Activated naive CD8-positive, alpha-beta T cell treated with anti-CD3 and anti-CD28 coated beads, Interleukin-2, amount 50 U/mL, for 16 hours (primary cell): ENCODE measurements around the gene SPAG16.
"Not testable (repeated sequence)": the region's sequence is repeated elsewhere in the genome, so short reads cannot be mapped to it uniquely, and the experiment has no call there.

Experiments
- DNase-seq: peaks from one replicate; pipeline ENCODE4 v3.0.0-alpha.2; 2020; ENCODE audit warnings: low read depth, low spot score

SPAG16 gene

DNA sequence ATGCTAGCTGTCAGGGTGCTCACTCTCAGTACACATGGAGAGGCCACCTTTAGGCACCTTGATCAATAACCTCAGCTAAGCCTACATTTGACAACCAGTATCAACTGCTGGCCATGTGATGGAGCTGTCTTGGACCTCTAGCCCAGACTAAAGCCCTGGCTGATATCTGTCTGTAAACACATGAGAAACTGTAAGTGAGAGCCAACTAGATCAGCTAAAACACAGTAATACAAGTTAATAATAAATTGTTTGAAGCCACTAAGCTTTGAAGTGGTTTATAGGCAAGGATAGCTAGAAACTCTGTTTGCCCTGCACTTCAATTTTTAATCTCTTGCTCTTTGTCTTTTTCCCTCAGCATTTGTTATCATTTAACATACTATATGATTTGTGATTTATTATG, 407.1 kb downstream of the SPAG16 start:
- no peak for DNase-seq

DNA sequence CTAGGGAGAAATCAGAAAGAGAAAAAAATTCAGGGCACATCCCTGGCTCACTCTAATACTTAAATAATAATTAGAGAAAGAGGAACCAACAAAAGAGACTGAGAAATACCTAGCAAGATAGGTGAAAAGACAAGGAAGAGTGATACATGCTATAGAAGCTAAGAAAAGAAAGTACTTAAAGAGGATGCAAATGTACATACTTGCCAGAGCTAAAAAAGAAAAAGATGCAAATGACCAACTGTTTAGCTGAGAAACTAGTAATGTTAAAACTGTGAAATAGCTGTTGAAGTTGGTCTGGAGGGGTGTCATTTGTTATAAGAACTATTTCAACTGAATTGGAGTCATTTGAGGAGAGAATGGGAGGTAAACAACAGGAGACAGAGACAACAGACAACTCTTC, 412.2 kb downstream of the SPAG16 start:
- DNase-seq: no peak

DNA sequence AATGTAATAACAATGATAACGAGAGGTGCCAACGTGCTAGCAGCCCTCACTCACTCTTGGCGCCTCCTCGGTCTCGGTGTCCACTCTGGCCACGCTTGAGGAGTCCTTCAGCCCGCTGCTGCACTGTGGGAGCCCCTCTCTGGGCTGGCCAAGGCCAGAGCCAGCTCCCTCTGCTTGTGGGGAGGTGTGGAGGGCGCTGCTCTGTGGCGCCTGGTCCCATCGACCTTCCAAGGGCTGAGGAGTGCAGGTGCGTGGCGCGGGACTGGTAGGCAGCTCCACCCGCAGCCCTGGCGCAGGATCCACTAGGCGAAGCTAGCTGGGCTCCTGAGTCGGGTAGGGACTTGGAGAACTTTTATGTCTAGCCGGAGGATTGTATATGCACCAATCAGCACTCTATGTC, 417.1 kb downstream of the SPAG16 start:
- not testable (repeated sequence) for DNase-seq

DNA sequence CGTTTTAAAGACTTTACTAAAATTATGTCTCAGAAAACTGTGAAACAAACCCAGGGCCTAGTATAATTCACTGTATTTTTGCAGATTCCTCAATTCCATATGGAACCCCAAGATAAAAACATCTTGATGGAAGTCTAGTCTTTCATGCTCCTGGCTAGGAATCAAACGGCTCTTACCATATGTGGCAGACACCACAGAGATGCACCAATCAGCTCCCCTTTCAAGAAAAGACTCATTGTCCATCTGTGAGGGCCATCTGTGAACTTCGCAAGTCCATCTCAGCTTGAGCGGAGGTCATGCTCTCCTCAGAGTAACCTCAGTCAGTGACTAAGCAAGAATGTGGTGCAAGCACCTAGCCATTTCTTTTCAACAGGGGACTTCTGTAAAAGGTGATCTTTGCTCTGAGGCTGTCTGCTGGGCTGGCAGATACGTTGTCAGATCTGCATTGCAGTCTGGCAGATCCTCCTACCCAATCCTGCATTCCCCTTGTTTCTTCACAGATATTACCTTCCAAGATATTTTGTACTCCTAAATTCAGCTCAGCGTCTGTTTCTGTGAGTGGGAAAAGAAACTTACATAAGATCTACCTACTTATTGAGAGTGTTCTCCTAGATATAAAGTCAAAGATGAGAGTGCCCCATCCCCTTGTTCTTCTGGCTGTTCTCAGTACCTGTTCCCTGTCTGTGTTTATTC, 419.3 kb downstream of the SPAG16 start:
- DNase-seq: no peak

DNA sequence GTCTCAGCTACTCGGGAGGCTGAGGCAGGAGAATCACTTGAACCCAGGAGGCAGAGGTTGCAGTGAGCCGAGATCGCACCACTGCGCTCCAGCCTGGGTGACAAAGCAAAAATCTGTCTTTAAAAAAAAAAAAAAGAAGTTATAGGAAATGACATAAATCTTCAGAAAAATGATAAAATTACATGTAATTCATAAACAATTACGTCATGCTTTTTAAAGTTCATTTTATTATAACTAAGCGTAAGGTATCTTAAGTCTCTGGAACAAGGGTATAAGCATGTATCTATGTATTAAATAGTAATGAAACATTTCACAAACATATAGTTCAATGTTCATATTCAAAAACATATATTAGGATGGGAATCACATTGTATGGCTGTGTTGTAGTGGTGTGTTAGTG, 425.9 kb downstream of the SPAG16 start:
- DNase-seq: no peak

DNA sequence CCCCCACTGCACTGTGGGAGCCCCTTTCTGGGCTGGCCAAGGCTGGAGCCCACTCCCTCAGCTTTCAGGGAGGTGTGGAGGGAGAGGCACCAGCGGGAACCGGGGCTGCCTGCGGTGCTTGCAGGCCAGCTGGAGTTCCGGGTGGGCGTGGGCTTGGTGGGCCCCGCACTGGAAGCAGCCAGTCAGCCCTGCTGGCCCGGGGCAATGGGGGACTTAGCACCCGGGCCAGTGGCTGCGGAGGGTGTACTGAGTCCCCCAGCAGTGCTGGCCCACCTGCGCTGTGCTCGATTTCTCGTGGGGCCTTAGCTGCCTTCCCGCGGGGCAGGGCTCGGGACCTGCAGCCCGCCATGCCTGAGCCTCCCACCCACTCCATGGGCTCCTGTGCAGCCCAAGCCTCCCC, 434.1 kb downstream of the SPAG16 start:
- DNase-seq: not testable (repeated sequence)

DNA sequence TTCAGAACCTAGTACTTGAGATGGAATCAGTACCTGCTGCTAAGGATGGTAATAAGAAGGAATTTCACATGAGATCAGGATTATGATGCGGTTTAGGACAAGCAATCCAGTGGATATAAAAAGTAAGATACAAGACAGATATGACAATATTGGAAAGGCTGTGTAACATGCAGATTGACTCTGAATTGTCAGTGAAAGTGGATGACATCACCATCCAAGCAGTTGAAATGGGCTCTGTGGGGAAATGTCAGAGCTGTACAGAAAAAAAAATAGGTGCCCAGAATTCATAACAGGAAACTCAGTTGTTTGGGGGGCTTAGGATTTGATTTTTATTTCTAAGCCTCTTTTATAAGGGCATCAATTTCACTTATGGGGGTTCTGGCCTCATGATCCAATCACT, 438.3 kb downstream of the SPAG16 start:
- DNase-seq: no peak

DNA sequence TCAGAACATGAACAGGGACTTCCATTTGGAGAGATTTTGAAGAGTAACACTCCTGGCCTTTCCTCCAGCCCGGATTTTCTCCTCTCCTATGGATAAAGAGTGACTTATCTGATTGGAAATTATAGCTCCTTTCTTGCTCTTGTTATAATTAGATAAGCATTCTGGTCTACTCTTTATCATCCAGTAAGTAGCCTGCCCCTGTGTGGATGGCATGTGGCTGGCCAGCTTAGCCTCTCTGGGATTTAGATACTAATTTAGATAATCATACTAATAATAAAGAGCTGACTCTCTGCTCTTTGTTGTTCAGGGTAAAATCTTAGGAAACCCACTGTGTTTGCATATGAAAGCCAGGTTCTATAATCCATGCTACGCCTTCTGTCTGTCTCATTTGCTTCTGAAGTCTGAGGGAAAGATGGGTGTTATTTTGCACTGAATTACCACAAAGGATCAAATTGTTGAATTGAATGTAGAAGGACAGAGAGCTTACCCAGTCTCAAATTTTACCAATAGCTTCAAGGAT, 438.8 kb downstream of the SPAG16 start:
- DNase-seq: no peak

DNA sequence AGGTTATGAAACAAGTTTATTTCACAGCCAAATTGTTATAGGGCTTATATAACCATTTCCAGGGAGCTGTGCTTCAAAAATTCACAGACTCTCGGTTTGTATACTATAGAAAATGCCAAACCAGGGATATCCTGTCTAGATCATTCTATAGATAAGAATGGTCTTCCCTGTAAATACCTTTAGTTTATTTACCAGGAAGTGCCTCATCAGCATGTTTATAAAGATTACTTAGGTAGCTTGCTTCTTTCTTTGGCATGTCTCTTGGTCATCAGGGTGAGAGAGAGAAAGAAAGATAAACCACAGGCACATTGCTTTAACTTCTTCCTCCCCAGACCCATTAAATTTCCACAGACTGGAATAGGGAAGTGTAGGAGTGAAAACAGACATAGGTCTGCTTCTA, 439.4 kb downstream of the SPAG16 start:
- DNase-seq: no peak

DNA sequence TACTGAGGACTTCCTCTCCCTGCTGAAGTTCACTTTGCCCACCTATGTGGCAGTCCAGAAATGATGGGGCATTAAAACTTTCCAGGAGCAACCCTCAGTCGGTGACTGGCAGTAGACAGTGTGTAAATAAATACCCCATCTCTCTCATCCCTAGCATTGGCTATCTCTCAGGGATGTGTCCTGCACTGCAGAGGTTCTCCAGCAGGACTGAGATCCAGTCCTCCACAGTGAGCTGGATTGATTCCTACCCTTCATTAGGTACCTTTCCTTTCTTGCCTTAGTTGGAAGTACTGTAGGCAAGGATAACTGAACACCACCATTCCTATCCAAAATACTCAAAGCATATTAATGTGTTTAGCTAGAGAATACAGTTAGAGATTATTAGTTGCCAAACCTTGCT, 441.8 kb downstream of the SPAG16 start:
- DNase-seq: no peak

DNA sequence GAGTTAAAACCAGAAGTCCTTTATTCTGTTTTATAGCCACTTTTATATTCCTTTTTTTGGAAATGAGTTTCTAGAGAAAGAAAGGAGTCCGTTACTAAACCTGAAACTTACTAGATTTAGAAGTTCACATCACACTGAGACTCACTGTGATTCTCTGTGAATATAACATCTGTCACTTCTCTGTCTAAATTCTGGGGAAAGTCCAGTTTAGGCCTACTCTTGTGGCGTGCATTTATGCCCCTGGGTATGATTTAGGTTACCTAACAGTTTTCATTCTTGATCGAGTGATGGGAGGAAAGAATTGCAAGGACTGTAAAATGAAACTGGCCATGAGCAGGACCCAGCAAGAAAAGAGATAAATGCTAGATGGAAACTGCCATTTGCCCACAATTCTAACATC, 449.6 kb downstream of the SPAG16 start:
- no peak for DNase-seq

DNA sequence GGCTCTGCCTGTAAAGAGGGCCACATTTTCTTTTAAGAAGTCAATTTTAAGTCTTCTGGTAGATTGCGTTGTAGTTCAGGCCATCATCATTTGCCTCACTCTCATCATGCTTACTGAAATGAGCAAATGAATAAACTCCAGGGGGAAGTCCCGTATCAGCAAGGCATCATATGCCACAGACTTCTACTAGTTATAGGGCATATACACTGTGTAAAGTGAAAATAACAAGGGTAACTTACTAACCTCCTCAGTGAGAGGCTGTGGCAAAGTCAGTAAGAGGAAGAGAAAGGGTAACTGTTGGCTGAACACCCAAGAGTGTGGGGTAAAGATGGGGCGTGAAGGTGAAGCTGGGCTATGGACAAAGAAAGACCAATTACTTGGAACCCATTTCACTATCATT, 456.2 kb downstream of the SPAG16 start:
- DNase-seq: no peak

DNA sequence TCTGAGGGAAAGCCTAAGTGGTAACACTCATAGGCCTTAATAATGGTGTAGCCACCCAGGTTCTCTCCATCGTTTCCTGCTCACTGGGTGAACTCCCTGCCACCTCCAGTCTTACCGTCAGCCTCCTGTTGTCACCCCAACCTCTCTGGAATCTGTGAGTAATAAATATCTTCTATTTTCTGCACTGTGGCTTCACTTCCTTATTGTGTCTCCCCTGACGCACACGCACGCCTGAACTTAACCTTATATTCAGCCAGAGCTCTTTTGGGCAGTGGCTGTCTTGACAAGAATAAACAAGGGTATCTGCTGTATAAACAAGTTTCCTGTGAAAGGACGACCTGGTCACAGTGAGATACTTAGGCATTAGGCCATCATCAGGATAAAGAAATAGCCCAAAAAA, 467.2 kb downstream of the SPAG16 start:
- no peak for DNase-seq

DNA sequence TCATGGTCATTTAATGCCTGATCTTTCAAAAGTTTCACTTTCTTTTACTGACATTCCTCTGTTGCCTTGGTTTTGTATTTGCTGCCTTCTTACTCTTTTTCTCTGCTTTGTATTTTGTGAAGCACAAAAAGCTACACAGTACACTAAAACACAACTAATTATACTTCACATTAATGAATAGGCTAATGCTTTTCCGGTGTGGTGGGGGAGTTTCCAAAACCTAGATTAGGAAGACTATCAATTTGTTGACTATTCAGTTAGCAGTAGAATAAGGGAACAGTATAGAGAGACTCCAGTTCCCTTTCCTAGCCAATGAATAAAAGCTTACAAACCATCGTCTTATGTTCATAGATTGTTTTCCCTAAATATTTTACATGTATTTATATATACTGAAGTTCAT, 468.3 kb downstream of the SPAG16 start:
- DNase-seq: no peak

DNA sequence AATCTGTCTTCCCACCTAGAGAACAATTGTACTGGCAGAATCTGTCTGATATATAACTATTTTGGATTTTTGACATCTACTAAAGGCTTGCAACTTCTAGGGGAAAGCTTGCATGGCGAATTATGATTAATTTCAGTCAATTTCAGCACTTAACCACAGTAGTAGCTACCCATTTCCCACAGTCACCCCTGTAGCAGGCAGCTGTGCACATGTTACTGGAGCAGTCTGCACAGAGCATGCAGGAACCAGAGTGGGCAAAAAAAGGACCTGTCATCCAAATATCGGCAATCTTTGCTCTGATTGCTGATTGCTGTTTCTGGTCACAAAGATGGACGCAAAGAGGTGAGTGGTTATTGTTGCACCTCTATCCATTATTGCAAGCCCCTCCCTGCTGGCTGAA, 473.3 kb downstream of the SPAG16 start:
- no peak for DNase-seq

DNA sequence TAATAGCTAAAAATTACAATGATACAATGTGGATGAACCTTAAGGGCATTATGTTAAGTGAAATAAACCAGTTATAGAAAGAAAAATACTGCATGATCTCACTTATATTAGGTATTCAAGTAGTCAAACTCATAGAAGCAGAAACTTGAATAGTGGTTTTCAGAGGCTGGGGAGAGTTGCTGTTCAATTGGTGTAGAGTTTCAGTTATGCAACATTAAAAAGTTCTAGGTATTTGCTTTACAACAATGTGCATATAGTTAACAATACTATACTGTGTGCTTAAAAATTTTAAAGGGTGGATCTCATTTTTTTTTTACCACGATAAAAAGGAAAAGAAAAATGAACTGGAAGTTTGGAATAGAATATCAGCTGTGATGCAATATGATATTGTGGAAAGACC, 479.1 kb downstream of the SPAG16 start:
- no peak for DNase-seq

DNA sequence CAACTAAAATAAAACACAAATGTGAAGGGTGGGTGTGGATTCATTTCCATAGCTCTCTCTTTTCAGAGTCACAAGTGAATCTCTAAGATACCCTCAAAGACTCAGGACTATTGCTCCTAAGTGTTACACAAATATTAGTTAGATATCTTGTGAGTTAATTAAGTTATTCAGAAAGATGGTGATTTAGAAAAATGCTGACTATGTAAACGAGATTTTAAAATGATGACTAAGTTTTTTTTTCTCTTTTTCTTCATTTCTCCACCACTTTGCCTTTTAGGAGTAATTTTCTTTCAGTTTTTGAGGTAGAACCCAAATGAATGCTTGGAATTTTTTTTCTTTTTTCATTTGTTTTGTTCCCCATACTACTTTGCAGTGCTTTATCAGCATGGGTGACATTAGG, 479.7 kb downstream of the SPAG16 start:
- DNase-seq: no peak

DNA sequence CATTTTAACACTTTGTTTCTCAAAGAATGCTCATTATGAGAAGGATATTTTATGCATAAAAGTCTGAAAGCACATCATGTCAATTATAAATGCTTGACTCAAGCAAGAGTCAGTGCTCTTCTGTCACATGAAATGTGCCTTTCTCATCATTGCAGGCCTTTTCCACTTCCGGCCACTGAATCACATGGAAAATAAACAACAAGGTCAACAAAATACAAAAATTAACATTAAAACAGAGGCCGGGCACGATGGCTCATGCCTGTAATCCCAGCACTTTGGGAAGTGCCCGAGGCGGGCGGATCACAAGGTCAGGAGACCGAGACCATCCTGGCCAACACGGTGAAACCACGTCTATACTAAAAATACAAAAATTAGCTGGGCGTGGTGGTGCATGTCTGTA, 480.6 kb downstream of the SPAG16 start:
- DNase-seq: no peak

DNA sequence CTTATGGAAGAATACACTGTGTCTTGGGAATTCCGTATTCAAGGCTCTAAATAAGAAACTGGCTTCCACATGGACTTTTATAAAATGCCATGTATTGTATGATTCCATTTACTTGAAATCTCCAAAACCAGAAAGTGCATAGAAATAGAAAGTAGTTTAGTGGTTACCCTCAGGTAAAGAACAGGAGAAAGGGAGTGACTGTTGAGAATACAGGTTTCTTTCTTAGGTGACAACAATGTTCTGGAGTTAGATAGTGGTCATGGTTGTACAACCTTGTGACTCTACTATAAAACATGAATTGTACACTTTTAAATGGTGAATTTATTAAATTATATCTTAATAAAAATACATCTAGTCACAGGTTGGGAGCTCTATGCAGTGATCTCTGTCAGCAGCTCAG, 481.8 kb downstream of the SPAG16 start:
- DNase-seq: no peak

DNA sequence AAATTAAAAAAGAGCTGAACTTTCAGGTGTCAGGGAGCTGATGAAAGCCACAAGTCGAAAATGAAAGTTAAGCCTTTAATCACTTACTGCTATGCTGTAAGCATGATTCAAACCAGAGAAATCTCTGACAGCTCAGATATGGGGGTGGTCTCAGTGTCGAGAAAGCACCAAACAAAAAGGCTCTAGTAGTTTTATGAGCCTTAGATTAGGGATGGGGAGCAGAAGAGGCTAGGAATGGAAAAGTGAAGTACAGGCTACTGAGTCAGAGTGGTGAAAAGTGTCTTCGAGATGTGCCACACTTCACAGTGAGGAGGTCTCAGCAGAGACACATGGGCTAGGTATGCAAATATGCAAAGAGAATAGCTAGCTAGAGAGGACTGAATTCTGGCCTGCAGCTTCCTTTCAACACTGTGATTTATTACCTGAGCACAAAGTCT, 482.2 kb downstream of the SPAG16 start:
- DNase-seq: no peak

DNA sequence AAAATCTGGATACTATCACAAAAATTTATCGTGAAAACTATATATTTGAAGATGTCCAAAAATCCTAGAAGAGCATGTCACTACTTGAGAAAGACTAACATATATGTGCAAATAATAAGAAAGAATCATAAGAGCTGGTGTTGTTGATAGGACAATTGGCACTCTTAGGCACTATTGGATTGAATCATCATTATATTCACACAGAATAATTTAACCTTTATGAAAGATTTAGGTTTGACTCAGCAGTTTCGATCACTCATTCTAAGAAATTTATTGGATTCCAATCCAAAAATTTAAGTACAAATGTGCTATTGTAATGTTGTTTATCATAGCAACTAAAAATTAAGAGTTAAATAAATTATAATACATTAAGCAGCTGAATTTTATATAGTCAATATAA, 503.6 kb downstream of the SPAG16 start:
- DNase-seq: no peak

DNA sequence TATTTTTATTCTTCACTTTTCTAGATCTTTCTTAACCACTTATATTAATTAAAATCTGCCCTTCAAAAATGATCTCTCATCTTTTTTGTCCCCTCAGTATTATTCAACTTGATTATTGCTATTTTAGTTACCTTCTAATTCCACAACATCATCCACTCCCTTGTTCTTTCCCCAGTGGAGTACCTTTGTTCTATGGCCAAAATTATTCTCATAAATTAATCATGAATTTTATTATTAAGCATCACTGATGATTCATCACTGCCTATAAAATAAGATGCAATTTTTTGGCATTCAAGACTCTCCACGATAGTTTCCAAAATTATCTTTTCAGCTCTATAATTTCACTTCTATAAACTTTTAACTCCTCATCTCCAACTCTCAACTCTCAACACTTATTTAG, 505.7 kb downstream of the SPAG16 start:
- no peak for DNase-seq

DNA sequence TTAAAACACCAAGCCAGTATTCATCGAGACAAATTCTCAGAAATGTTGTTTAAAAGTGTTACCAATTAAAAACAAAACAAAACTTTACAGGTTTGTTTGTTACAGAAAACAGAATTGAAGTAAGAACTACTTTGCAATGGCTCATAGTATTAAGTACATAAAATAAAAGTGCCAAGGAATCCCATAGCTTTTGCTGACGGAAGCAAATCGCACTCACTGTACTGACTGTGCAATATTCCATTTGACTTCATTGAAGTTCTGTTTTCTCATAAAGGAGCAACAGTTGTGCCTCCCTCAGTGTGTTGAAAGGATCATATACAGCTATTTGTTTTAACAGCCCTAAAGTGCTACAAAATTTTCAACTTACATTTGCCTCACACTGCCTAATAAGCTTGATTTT, 507.8 kb downstream of the SPAG16 start:
- DNase-seq: no peak

DNA sequence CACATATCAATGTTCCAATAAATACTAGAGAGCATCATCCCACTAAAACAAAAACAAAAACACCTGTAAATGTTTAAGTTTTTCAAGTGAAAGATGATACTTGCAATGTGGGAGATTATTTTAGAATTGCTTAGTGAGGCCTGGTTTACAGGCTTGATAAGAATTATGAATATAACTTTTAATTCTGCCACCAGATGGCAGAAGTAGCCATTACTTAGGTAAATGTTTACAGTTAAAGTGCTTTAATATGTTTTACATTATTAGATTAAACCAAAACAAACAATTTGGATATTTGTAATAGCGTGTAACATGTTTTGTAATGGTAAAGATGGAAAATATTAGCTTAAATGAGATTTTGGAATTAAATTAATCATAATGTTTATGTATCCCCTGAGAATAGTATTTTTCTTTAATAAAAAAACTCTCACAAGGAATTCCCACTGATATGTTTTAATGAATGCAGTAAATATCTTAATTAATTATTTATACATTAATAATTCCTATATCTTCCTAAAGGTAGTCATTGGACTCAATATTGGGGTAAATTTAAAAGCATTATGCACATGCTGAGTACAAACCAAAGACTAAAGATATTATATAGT, 522.0 kb downstream of the SPAG16 start:
- no peak for DNase-seq
